HAP-1 (cell line): Measurements from ENCODE around the gene SCYGR6.
"Not testable (repeated sequence)": the region's sequence is repeated elsewhere in the genome, so short reads cannot be mapped to it uniquely, and the experiment has no call there.

Source experiments
- DNase-seq, 2 experiments: peaks; one replicate each; pipeline ENCODE4 v3.0.0-alpha.2; 2016 to 2020; ENCODE audit warnings: low spot score in 2 of 2
- H3K27me3 ChIP-seq: fragments of 250-450 bp; sonication (Bioruptor Pico); 2 replicates; pipeline ENCODE4 v1.5.1; 2020; ENCODE audit warnings: low read depth, mild to moderate bottlenecking, moderate library complexity
- H3K36me3 ChIP-seq: fragments of 250-450 bp; sonication (Bioruptor Pico); replicated peaks from 2 replicates; pipeline ENCODE4 v1.5.1; 2020; ENCODE audit warnings: mild to moderate bottlenecking
- H3K4me1 ChIP-seq: fragments of 250-450 bp; sonication (Bioruptor Pico); 2 replicates; pipeline ENCODE4 v1.5.1; 2020; ENCODE audit warnings: mild to moderate bottlenecking
- H3K4me3 ChIP-seq: fragments of 250-450 bp; sonication (Bioruptor Pico); 2 replicates; pipeline ENCODE4 v1.5.1; 2020; ENCODE audit warnings: mild to moderate bottlenecking, moderate library complexity
- H3K9me3 ChIP-seq: fragments of 250-450 bp; sonication (Bioruptor Pico); 2 replicates; pipeline ENCODE4 v1.5.1; 2020; ENCODE audit warnings: mild to moderate bottlenecking, moderate library complexity
- in situ Hi-C: fragments of 300-500 bp; cut with MboI; formaldehyde crosslinking; loops from 3 replicates; pipeline ENCODE4 v1.14.3; 2020; ENCODE audit warnings: low sequenced_read_pairs, inconsistent platforms, mixed read lengths

SCYGR6 gene

GRCh38 chr2:227740705-227741104 is 16.1 kb upstream of the SCYGR6 start:
- in situ Hi-C loops, H3K36me3 ChIP-seq: not testable (repeated sequence)
- DNase-seq: peak in 1 of 2 experiments; percentile 59

DNA sequence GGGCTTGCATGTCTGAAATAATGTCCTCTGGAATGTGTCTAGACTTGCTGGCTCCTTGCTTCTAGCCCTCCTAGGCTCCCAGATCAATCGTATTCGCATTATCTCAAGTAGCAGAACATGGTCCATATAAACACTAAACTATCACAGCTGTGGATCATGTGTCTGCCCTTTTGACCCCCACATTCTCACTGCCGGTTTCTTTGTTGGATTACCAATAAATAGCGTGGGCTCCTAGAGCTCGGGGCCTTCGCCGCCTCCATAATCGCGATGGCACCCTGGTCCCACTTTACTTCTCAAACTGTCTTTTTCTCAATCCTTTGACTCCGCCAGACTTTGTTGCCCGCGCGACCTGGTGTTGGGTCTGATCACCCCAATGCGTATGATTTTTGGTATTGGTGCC is 14.8 kb upstream of the SCYGR6 start:
- no peaks in the 10 kb centered on the region for H3K9me3 ChIP-seq
- in situ Hi-C loops: no loop called here
- no peak overlapping the region for H3K4me3 ChIP-seq
- H3K27me3 ChIP-seq: no peaks in the 10 kb centered on the region
- no peak for DNase-seq
- H3K4me1 ChIP-seq: no peaks in the 10 kb centered on the region
- H3K36me3 ChIP-seq: no peaks in the 10 kb centered on the region

More at GRCh38 chr2:227740705-227741104, 16.1 kb upstream of the SCYGR6 start:
- not testable (repeated sequence) for H3K4me1 ChIP-seq, H3K9me3 ChIP-seq, H3K27me3 ChIP-seq, H3K4me3 ChIP-seq

- no peaks in the 10 kb centered on the region for H3K27me3 ChIP-seq
- no peak within 1 kb of the TSS for H3K4me3 ChIP-seq
- in situ Hi-C loops: no loop called here
- no peaks in the 10 kb centered on the region for H3K36me3 ChIP-seq
- H3K4me1 ChIP-seq: no peaks in the 10 kb centered on the region
- DNase-seq: no peak
- H3K9me3 ChIP-seq: no peaks in the 10 kb centered on the region
Observed at GRCh38 chr2:227728035-227728434, 3.5 kb upstream of the SCYGR6 start, which contains the start of gene SCYGR7. SCYGR7 (plus strand) TSS chr2:227728335; CDS start chr2:227728335, 0 bp downstream.

DNA sequence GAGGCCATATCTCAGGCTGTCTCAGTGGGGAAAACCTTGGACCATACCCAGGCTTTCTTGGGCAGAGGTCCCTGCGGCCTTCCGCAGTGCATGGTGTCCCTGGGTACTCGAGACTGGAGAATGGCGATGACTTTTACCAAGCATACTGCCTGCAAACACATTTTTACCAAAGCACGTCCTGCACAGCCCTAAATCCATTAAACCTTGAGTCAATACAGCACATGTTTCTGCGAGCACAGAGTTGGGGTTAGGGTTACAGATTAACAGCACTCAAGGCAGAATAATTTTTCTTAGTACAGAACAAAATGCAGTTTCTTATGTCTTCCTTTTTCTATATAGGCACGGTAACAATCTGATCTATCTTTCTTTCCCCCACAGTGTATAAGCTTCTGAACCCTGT is 1.7 kb downstream of the SCYGR6 start:
- in situ Hi-C loops, H3K27me3 ChIP-seq, H3K9me3 ChIP-seq, H3K36me3 ChIP-seq, DNase-seq, H3K4me1 ChIP-seq, H3K4me3 ChIP-seq: not testable (repeated sequence)

DNA sequence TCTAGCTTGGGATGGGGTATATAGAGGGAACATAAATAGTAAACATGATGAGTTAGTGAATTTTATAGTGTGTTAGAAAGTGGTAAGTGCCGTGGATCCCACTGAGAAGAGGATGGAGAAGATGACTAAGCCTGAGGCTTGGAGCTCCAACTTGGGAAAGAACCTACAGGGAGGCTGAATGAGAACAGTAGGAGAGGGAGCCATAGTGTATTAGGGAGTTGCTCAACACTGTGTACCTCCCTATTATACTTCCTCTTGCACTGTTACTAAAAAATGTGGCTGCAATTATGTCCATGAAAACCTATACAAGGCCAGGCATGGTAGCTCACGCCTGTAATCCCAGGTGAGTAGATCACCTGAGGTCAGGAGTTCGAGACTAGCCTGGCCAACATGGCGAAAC is 3.9 kb downstream of the SCYGR6 start:
- H3K4me1 ChIP-seq: peaks cover 4% of the 10 kb centered on the region; the same call in 1 of the 2 replicates
- H3K9me3 ChIP-seq: no peaks in the 10 kb centered on the region
- H3K27me3 ChIP-seq: no peaks in the 10 kb centered on the region
- no peaks in the 10 kb centered on the region for H3K36me3 ChIP-seq
- no peak overlapping the region for H3K4me3 ChIP-seq
- no peak for DNase-seq
- in situ Hi-C loops: no loop called here

DNA sequence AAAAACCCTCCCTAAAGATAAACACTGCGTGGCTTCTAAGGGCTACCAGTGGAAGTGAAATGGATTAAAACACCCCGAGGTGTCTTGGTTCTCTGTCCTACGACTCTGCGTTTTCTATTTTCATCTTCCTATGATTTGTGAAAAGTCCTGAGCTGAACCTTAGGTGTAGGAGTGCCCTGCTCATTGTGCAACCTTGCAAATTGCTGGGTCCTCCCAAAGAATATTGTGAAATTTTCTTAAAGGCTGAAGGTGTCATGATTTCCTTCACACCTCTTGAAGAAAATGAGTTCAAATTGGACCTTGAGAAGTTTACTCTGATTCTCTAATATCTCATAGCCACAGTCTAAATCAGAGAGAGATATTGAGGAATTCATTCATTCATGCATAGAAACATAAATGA is 4.9 kb downstream of the SCYGR6 start:
- no peaks in the 10 kb centered on the region for H3K27me3 ChIP-seq
- peaks cover 10% of the 10 kb centered on the region; the same call in 1 of the 2 replicates for H3K4me1 ChIP-seq
- DNase-seq: no peak
- in situ Hi-C loops: no loop called here
- no peaks in the 10 kb centered on the region for H3K36me3 ChIP-seq
- no peak overlapping the region for H3K4me3 ChIP-seq
- no peaks in the 10 kb centered on the region for H3K9me3 ChIP-seq

DNA sequence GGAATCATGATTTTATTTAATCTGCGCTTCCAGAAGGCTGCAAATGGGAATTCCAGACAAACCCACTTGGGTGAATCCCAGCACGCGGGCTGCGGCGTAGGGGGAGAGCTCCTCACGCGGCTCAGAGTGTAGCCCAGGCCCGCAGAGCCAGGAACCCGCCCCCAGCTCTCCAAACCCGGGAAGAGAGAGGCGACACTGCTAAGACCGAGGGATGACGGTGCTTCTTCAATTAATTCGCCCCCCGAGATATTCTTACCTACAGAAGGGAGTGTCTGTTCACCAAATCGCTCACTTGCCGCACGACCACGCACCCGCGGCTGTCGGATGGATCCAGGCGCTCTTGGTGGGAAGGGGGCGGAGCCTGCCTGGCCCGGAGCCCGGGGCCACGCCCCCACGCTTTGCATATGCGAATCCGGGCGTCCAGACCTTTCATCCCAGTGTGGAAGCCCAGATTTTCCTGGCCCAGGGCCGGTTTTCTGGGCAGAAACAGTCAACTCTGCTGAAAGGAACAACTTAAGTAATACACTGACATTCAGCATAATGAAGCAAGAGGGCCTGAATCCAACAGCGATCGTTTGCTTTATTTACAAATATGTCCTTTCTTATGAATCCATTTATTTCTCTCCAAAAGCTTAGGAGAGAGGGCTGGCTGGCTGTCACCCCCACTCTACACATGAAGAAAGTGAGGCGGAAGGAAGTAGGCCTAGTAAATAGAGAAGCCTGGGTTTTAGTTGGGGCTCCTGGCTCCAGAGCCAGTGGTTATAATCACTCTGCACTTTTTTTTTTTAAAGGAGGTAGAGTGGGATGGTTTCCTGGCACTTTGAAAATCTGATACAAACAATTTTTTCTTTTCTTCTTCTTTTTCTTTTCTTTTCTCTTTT is 6.6 kb downstream of the SCYGR6 start, which contains the start of gene SLC19A3:
SLC19A3 (minus strand) TSS at position 342 of the 881 bp plus-strand sequence. CDS start 15,710 bp downstream, outside the sequence.
- H3K4me3 ChIP-seq: peak within 1 kb of the TSS; percentile 7; the same call in 1 of the 2 replicates
- no peaks in the 10 kb centered on the region for H3K9me3 ChIP-seq
- H3K27me3 ChIP-seq: no peaks in the 10 kb centered on the region
- DNase-seq: peak; percentile 21 to 76
- H3K36me3 ChIP-seq: no peaks in the 10 kb centered on the region
- in situ Hi-C loops: no loop called here
- peaks cover 10% of the 10 kb centered on the region; the same call in 1 of the 2 replicates for H3K4me1 ChIP-seq

DNA sequence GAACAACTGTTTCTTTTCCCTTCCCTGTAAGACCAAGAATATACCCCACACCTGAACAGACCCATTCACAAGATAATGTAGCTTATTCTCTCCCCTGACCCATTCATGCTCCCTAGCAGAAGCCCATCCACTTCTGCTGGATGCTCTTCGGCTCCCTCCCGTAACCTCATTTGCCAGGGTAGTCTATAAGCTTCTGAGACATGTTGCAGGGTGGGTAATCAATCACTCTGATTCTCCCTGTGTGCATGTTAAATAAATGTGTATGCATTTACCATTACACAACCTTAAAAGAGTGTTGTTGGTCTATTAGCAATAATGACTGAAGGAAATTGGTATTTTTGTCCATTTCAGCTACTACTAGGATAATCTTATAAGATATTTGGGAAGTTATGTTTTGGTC is 8.1 kb downstream of the SCYGR6 start:
- Histone ChIP-seq H3K4me3 (no peak overlapping the region), H3K27me3 (no peaks in the 10 kb centered on the region), H3K36me3 (no peaks in the 10 kb centered on the region), H3K9me3 (no peaks in the 10 kb centered on the region), H3K4me1 (peaks cover 10% of the 10 kb centered on the region; the same call in 1 of the 2 replicates)
- DNase-seq: no peak
- in situ Hi-C loops: no loop called here

DNA sequence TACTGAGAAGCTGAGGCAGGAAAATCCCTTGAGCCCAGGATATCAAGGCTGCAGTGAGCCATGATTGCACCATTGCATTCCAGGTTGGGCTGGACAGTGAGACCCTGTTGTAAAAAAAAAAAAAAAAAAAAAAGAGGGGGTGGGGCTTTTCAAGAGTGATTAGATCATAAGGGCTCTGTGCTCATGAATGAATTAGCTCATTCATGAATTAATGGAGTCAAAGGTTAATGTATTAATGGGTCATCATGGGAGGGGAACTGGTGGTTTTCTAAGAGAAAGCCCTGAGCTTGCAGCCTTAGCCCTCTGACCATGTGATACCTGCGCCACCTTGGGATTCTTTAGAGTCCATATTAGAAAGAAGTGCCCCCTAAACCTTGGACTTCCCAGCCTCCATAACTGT is 11.3 kb downstream of the SCYGR6 start:
- H3K27me3 ChIP-seq: no peaks in the 10 kb centered on the region
- H3K9me3 ChIP-seq: no peaks in the 10 kb centered on the region
- in situ Hi-C loops: no loop called here
- peaks cover 10% of the 10 kb centered on the region; the same call in 1 of the 2 replicates for H3K4me1 ChIP-seq
- H3K36me3 ChIP-seq: no peaks in the 10 kb centered on the region
- no peak overlapping the region for H3K4me3 ChIP-seq
- DNase-seq: no peak

DNA sequence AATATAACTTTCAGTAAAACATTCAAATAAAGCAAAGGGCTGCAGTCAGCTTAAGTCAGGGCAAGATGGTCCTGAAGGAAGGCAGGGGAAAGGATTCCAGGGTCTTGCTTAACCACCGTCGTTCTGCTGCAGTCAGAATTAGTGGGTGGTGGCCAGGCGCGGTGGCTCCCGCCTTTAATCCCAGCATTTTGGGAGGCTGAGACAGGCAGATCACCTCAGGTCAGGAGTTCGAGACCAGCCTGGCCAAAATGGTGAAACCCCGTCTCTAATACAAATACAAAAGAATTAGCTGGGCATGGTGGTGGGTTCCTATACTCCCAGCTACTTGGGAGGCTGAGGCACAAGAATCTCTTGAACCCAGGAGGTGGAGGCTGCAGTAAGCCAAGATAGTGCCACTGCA is 13.6 kb downstream of the SCYGR6 start:
- Histone ChIP-seq H3K27me3 (no peaks in the 10 kb centered on the region), H3K4me1 (peaks cover 8% of the 10 kb centered on the region; the same call in 1 of the 2 replicates), H3K36me3 (no peaks in the 10 kb centered on the region), H3K4me3 (no peak overlapping the region), H3K9me3 (no peaks in the 10 kb centered on the region)
- in situ Hi-C loops: no loop called here
- no peak for DNase-seq

- no peaks in the 10 kb centered on the region for H3K36me3 ChIP-seq
- no peak overlapping the region for H3K4me3 ChIP-seq
- no peaks in the 10 kb centered on the region for H3K9me3 ChIP-seq
- in situ Hi-C loops: no loop called here
- no peaks in the 10 kb centered on the region for H3K4me1 ChIP-seq
- no peak for DNase-seq
- H3K27me3 ChIP-seq: no peaks in the 10 kb centered on the region
Observed at GRCh38 chr2:227707390-227707789, 17.2 kb downstream of the SCYGR6 start.

GRCh38 chr2:227706859-227707258 is 17.7 kb downstream of the SCYGR6 start:
- in situ Hi-C loops: no loop called here
- DNase-seq: no peak

DNA sequence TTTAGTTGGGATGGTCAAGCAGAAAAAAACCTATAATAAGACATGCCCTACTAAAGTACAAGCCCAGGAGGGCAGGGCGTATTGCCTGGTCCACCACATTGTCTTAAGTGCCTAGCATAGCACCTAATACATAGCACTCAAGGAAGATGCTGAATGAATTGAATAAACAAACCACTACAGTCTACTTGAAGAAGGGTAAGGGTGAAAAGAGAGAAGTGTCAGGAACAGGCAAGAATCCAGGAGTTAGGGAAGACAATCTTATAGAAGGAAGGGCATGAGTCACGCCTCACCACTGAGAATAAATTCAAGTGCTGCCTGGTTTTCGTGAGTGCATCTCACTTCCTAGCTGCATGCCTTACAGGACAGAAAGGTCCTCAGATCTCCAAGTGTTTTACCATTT is 20.6 kb downstream of the SCYGR6 start:
- H3K4me1 ChIP-seq: no peaks in the 10 kb centered on the region
- no peak for DNase-seq
- no peaks in the 10 kb centered on the region for H3K9me3 ChIP-seq
- H3K4me3 ChIP-seq: no peak overlapping the region
- in situ Hi-C loops: no loop called here
- peaks cover 2% of the 10 kb centered on the region; the same call in 1 of the 2 replicates for H3K27me3 ChIP-seq
- no peaks in the 10 kb centered on the region for H3K36me3 ChIP-seq

More at GRCh38 chr2:227706859-227707258, 17.7 kb downstream of the SCYGR6 start:
- Histone ChIP-seq H3K27me3 (peaks cover under 1% of the 10 kb centered on the region; the same call in 1 of the 2 replicates), H3K4me3 (no peak overlapping the region), H3K36me3 (no peaks in the 10 kb centered on the region), H3K4me1 (no peaks in the 10 kb centered on the region), H3K9me3 (no peaks in the 10 kb centered on the region)

- no peak for DNase-seq
- H3K4me3 ChIP-seq: no peak overlapping the region
- H3K4me1 ChIP-seq: no peaks in the 10 kb centered on the region
- no peaks in the 10 kb centered on the region for H3K9me3 ChIP-seq
- peaks cover 2% of the 10 kb centered on the region; the same call in 1 of the 2 replicates for H3K27me3 ChIP-seq
- no peaks in the 10 kb centered on the region for H3K36me3 ChIP-seq
- in situ Hi-C loops: no loop called here
Observed at GRCh38 chr2:227703280-227703732, 21.3 kb downstream of the SCYGR6 start.
